Mucosa of descending colon (tissue), 3 donors: Measurements from ENCODE around the gene SCARB2. TPM values are rescaled to one million over a fixed set of nuclear protein-coding genes. Genes with fewer than 3 reads are reported as not detected.

ENCODE experiments used
- ATAC-seq: fragments of 200-7000 bp; cut with Tn5 transposase; one replicate; pipeline ENCODE4 v1.9.1; 2020; ENCODE audit warnings: mild to moderate bottlenecking, moderate library complexity
- DNase-seq, 3 donors: peaks; one replicate each; pipeline ENCODE4 v3.0.0-alpha.2; 2020
- H3K36me3 ChIP-seq: fragments of 200-600 bp; one replicate; pipeline ENCODE4 v1.8.0; 2021; ENCODE audit warnings: low read depth, mild to moderate bottlenecking
- H3K4me1 ChIP-seq: fragments of 200-600 bp; one replicate; pipeline ENCODE4 v1.8.0; 2021; ENCODE audit warnings: low read depth, mild to moderate bottlenecking
- H3K4me3 ChIP-seq: fragments of 200-600 bp; one replicate; pipeline ENCODE4 v1.8.0; 2021; ENCODE audit warnings: mild to moderate bottlenecking
- H3K9me3 ChIP-seq: fragments of 200-600 bp; one replicate; pipeline ENCODE4 v1.8.0; 2021; ENCODE audit warnings: mild to moderate bottlenecking
- CTCF ChIP-seq: fragments of 200-600 bp; IDR thresholded peaks from one replicate; pipeline ENCODE4 v1.8.0; 2022; ENCODE audit warnings: antibody characterized with exemption, mild to moderate bottlenecking
- intact Hi-C, 2 donors: fragments of 100-400 bp; cut with DNase I in 1 of 2; cut with micrococcal nuclease in 1 of 2; formaldehyde crosslinking; loops; one replicate each; pipeline versions ENCODE4 v1.11.0 to v1.11.1; 2022; cut with DNase I, micrococcal nuclease
- total RNA-seq, 3 donors: library from RNA; stranded (reverse); fragmentation: NEBNext Ultra II Directional in 2 of 3; extraction: Animal tissue kit (Norgen Biotek cat#: 25700) in 2 of 3; gene quantifications; one replicate each; pipeline versions ENCODE4 v1.2.1 to v1.2.4, GENCODE V29; 2021 to 2023
- donor health status: DM: no; HTN: no; CAD: no; lungs with moderate emphysema.
- donor health status: DM: no; HTN: no; CAD: no.
- donor health status: DM: no; HTN: yes; CAD: no.

Gene SCARB2
- total RNA-seq, 3 donors from 2014 or later, result 148 to 183 (median 172) TPM

DNA sequence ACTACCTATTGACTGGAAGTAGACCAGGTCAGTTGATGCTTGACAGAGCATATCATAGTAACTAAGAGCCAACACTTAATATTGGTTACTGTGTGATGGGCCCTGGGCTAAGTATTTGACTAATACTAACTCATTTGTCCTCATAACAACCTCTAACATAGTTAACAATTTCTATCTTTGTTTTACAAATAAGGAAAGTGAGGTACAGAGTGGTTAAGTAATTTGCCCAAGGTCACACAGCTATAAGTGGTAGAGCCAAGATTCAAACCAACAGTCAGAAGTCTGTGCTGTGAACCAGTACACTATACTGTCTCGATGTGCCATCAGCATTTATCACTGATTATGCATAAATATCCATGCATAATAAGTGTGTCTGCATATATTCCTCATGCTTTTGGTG lies 38.3 kb downstream of the SCARB2 start:
- H3K36me3 ChIP-seq, result peaks cover 12% of the 10 kb centered on the region
- no peak for TF ChIP-seq CTCF
- H3K9me3 ChIP-seq, result no peaks in the 10 kb centered on the region
- ATAC-seq (no peak), DNase-seq (no peak)
- H3K4me3 ChIP-seq, result no peak overlapping the region
- no peaks in the 10 kb centered on the region for H3K4me1 ChIP-seq
- intact Hi-C loops, result loop anchor here in 1 of 2 donors (10.0 kb wide), 1 partner anchor 79 kb away; the partner anchor contains the start of gene FAM47E

GRCh38 chr4:76174216-76174615 lies 39.4 kb downstream of the SCARB2 start:
- Histone ChIP-seq H3K9me3 (no peaks in the 10 kb centered on the region), H3K36me3 (peaks cover 13% of the 10 kb centered on the region), H3K4me1 (no peaks in the 10 kb centered on the region), H3K4me3 (no peak overlapping the region)
- DNase-seq, result no peak
- no peak for TF ChIP-seq CTCF
- ATAC-seq, result no peak
- intact Hi-C loops, result loop anchor here in 1 of 2 donors (10.0 kb wide), 1 partner anchor 81 kb away; the partner anchor contains the start of gene FAM47E

- DNase-seq, result no peak
- Histone ChIP-seq H3K4me3 (no peak overlapping the region), H3K36me3 (peaks cover 27% of the 10 kb centered on the region), H3K9me3 (no peaks in the 10 kb centered on the region), H3K4me1 (no peaks in the 10 kb centered on the region)
- intact Hi-C loops, result no loop called here
- no peak for TF ChIP-seq CTCF
- no peak for ATAC-seq
Observed at GRCh38 chr4:76168688-76169087, 44.9 kb downstream of the SCARB2 start.

GRCh38 chr4:76166480-76166879 lies 47.1 kb downstream of the SCARB2 start:
- Histone ChIP-seq H3K36me3 (peaks cover 20% of the 10 kb centered on the region), H3K9me3 (no peaks in the 10 kb centered on the region), H3K4me3 (no peak overlapping the region), H3K4me1 (no peaks in the 10 kb centered on the region)
- no peak for ATAC-seq
- DNase-seq, result no peak
- TF ChIP-seq CTCF, result no peak
- intact Hi-C loops, result no loop called here

GRCh38 chr4:76160355-76160754 lies 53.3 kb downstream of the SCARB2 start:
- Histone ChIP-seq H3K4me1 (no peaks in the 10 kb centered on the region), H3K9me3 (no peaks in the 10 kb centered on the region), H3K4me3 (no peak overlapping the region), H3K36me3 (no peaks in the 10 kb centered on the region)
- no peak for TF ChIP-seq CTCF
- ATAC-seq (no peak), DNase-seq (no peak)
- intact Hi-C loops, result no loop called here

GRCh38 chr4:76156635-76157034 lies 57.0 kb downstream of the SCARB2 start:
- no peak for DNase-seq
- no peaks in the 10 kb centered on the region for H3K36me3 ChIP-seq
- no peak for ATAC-seq
- no peaks in the 10 kb centered on the region for H3K4me1 ChIP-seq
- no peak overlapping the region for H3K4me3 ChIP-seq
- H3K9me3 ChIP-seq, result peaks cover 3% of the 10 kb centered on the region
- no peak for TF ChIP-seq CTCF
- intact Hi-C loops, result no loop called here
